Endodermal cell (in vitro differentiated cells): Measurements from ENCODE around the gene ZNF174. TPM values are rescaled to one million over a fixed set of nuclear protein-coding genes. Genes with fewer than 3 reads are reported as not detected.

Experiments
- DNase-seq: peaks from one replicate; pipeline ENCODE4 v3.0.0-alpha.2; 2017
- H3K27ac ChIP-seq: 2 replicates; pipeline ENCODE4 v1.5.1; 2013; ENCODE audit warnings: mild to moderate bottlenecking, low read depth, low read length, moderate library complexity
- H3K27me3 ChIP-seq: 2 replicates; pipeline ENCODE4 v1.6.1; 2013; ENCODE audit warnings: mild to moderate bottlenecking, low read length, moderate library complexity; ENCODE audit not compliant: insufficient read depth, control insufficient read depth, poor library complexity, severe bottlenecking
- H3K36me3 ChIP-seq: 2 replicates; pipeline ENCODE4 v1.7.0; 2013; ENCODE audit warnings: mild to moderate bottlenecking, low read length, moderate library complexity; ENCODE audit not compliant: control insufficient read depth, insufficient read depth
- H3K4me1 ChIP-seq: one replicate; pipeline ENCODE4 v1.7.0; 2013; ENCODE audit warnings: low read length; ENCODE audit not compliant: control insufficient read depth, insufficient read depth
- H3K4me3 ChIP-seq: 2 replicates; pipeline ENCODE4 v1.5.1; 2013; ENCODE audit warnings: mild to moderate bottlenecking, low read length, moderate library complexity
- H3K9ac ChIP-seq: 2 replicates; pipeline ENCODE4 v1.6.1; 2013; ENCODE audit warnings: mild to moderate bottlenecking, low read length, moderate library complexity; ENCODE audit not compliant: poor library complexity, severe bottlenecking; ENCODE audit errors: extremely low read depth
- H3K9me3 ChIP-seq: 2 replicates; pipeline ENCODE4 v1.6.1; 2013; ENCODE audit warnings: mild to moderate bottlenecking, low read length, moderate library complexity; ENCODE audit not compliant: control insufficient read depth
- H3K27ac Mint-ChIP-seq: 2 replicates; pipeline ENCODE4 v1.8.0; 2020; ENCODE audit warnings: mixed read lengths
- H3K27me3 Mint-ChIP-seq: 2 replicates; pipeline ENCODE4 v1.8.0; 2021; ENCODE audit warnings: mild to moderate bottlenecking, mixed read lengths; ENCODE audit not compliant: insufficient read depth
- H3K36me3 Mint-ChIP-seq: 2 replicates; pipeline ENCODE4 v1.8.0; 2020; ENCODE audit warnings: low read depth, mixed read lengths
- H3K4me1 Mint-ChIP-seq: 2 replicates; pipeline ENCODE4 v1.8.0; 2020; ENCODE audit warnings: mixed read lengths
- H3K4me3 Mint-ChIP-seq: 2 replicates; pipeline ENCODE4 v1.8.0; 2020; ENCODE audit warnings: mild to moderate bottlenecking, moderate library complexity, mixed read lengths
- H3K9me3 Mint-ChIP-seq: 2 replicates; pipeline ENCODE4 v1.8.0; 2020; ENCODE audit warnings: mild to moderate bottlenecking, mixed read lengths
- CTCF ChIP-seq: fragments of 200-600 bp; sonication (generic); conservative IDR thresholded peaks from 2 replicates; pipeline ENCODE4 v1.5.0; 2021; ENCODE audit warnings: antibody characterized with exemption, mild to moderate bottlenecking
- WGBS, 2 experiments: methylation state at CpG; one replicate each; pipeline versions ENCODE4 v1.1.5 to v1.1.7; 2013; ENCODE audit warnings: missing lambda C conversion rate in 2 of 2, mixed read lengths in 1 of 2; ENCODE audit not compliant: insufficient coverage in 1 of 2, insufficient read length in 1 of 2; 5-methylcytosine and 5-hydroxymethylcytosine counted together
- total RNA-seq, 2 donors: library from RNA; stranded (reverse); fragmentation: NEBNext Ultra II Directional in 1 of 2; extraction: Animal tissue kit (Norgen Biotek cat#: 25700) in 1 of 2; gene quantifications; 2 replicates in 1 of 2; 3 replicates in 1 of 2; pipeline ENCODE4 v1.2.1, GENCODE V29; 2021

Gene ZNF174
- total RNA-seq, 2 donors from 2014 or later, result 11.0 to 13.5 TPM

GRCh38 chr16:3377917-3378316 is 23.1 kb upstream of the ZNF174 start:
- DNase-seq, result no peak
- H3K4me3 Mint-ChIP-seq, result no peak overlapping the region
- peaks cover 88% of the 10 kb centered on the region for H3K9me3 Mint-ChIP-seq
- TF ChIP-seq CTCF, result peak; percentile 10
- Histone ChIP-seq H3K4me1 (no peaks in the 10 kb centered on the region), H3K27ac (no peak overlapping the region), H3K36me3 (peaks cover 15% of the 10 kb centered on the region), H3K27me3 (peaks cover 6% of the 10 kb centered on the region), H3K4me3 (no peak overlapping the region), H3K9ac (no peak overlapping the region), H3K9me3 (peaks cover 29% of the 10 kb centered on the region)
- H3K27ac Mint-ChIP-seq, result no peak overlapping the region
- peaks cover 26% of the 10 kb centered on the region for H3K36me3 Mint-ChIP-seq
- H3K4me1 Mint-ChIP-seq, result no peaks in the 10 kb centered on the region
- peaks cover 20% of the 10 kb centered on the region for H3K27me3 Mint-ChIP-seq

- Histone ChIP-seq H3K27ac (no peak overlapping the region), H3K9me3 (peaks cover 69% of the 10 kb centered on the region), H3K27me3 (no peaks in the 10 kb centered on the region), H3K4me1 (no peaks in the 10 kb centered on the region), H3K9ac (no peak overlapping the region), H3K36me3 (peaks cover 52% of the 10 kb centered on the region), H3K4me3 (peak overlapping the region; percentile 69)
- Mint-ChIP-seq H3K27ac (no peak overlapping the region), H3K36me3 (peaks cover 71% of the 10 kb centered on the region), H3K9me3 (peaks cover 91% of the 10 kb centered on the region), H3K27me3 (peaks cover 11% of the 10 kb centered on the region), H3K4me1 (no peaks in the 10 kb centered on the region), H3K4me3 (no peak overlapping the region)
- 94 to 97% methylated on average over 10 of the region's 10 CpGs for WGBS, 2 experiments
- no peak for DNase-seq
- no peak for TF ChIP-seq CTCF
Measured at GRCh38 chr16:3383045-3383448, 18.0 kb upstream of the ZNF174 start.

GRCh38 chr16:3388325-3388724 is 12.7 kb upstream of the ZNF174 start:
- Histone ChIP-seq H3K9ac (no peak overlapping the region), H3K4me1 (no peaks in the 10 kb centered on the region), H3K9me3 (peaks cover 45% of the 10 kb centered on the region), H3K27ac (no peak overlapping the region), H3K27me3 (no peaks in the 10 kb centered on the region), H3K4me3 (no peak overlapping the region), H3K36me3 (peaks cover 76% of the 10 kb centered on the region)
- H3K9me3 Mint-ChIP-seq, result peaks cover 54% of the 10 kb centered on the region
- 94 to 100% methylated on average over 5 to 6 of the region's 6 CpGs for WGBS, 2 experiments
- peaks cover 87% of the 10 kb centered on the region for H3K36me3 Mint-ChIP-seq
- DNase-seq, result no peak
- H3K4me3 Mint-ChIP-seq, result no peak overlapping the region
- no peaks in the 10 kb centered on the region for H3K4me1 Mint-ChIP-seq
- no peak overlapping the region for H3K27ac Mint-ChIP-seq
- H3K27me3 Mint-ChIP-seq, result no peaks in the 10 kb centered on the region
- TF ChIP-seq CTCF, result no peak
